Chondrocyte (in vitro differentiated cells): ENCODE results near the gene ATG7. TPM values are rescaled to one million over a fixed set of nuclear protein-coding genes. Genes with fewer than 3 reads are reported as not detected.

ENCODE experiments used
- DNase-seq: peaks from one replicate; pipeline ENCODE4 v3.0.0; 2021; ENCODE audit warnings: mixed read lengths, low spot score
- H3K27ac Mint-ChIP-seq: one replicate; pipeline ENCODE4 v1.8.0; 2021; ENCODE audit warnings: mild to moderate bottlenecking, moderate library complexity, mixed read lengths; ENCODE audit not compliant: unreplicated experiment
- H3K27me3 Mint-ChIP-seq: 2 replicates; pipeline ENCODE4 v1.8.0; 2021; ENCODE audit warnings: low read depth, mixed read lengths
- H3K36me3 Mint-ChIP-seq: 2 replicates; pipeline ENCODE4 v1.8.0; 2021; ENCODE audit warnings: low read depth, mixed read lengths
- H3K4me1 Mint-ChIP-seq: 2 replicates; pipeline ENCODE4 v1.8.0; 2021; ENCODE audit warnings: low read depth, mild to moderate bottlenecking, mixed read lengths
- H3K4me3 Mint-ChIP-seq: one replicate; pipeline ENCODE4 v1.8.0; 2021; ENCODE audit warnings: mild to moderate bottlenecking, moderate library complexity, mixed read lengths; ENCODE audit not compliant: unreplicated experiment
- H3K9me3 Mint-ChIP-seq: 2 replicates; pipeline ENCODE4 v1.8.0; 2021; ENCODE audit warnings: low read depth, mixed read lengths
- CTCF ChIP-seq: fragments of 200-600 bp; sonication (generic); IDR thresholded peaks from 2 replicates; pipeline ENCODE4 v1.5.0; 2021; ENCODE audit warnings: antibody characterized with exemption, mild to moderate bottlenecking, moderate library complexity
- total RNA-seq: library from RNA; stranded (reverse); gene quantifications from 3 replicates; pipeline ENCODE4 v1.2.1, GENCODE V29; 2021

Gene ATG7
- total RNA-seq, 1 donor from 2014 or later = 27.4 TPM

DNA sequence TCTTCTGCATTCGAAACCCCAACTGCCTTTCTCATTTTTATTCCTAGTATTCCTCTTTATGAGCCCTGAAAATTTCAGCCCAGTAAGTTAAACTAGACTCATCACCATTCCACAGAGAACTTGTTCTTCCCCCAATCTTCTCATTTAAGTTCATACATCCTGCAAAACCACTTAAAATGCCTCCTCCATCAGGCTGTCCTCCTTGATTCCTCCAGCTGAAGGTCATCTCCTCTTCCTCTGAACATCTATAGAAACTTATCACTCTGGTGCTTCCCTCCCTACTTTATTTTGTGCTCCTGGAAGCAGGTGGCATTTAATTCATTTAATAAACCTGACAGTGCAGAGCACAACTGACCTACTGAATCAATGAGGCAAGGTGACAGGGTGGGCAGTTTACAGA is 333.2 kb downstream of the ATG7 start:
- H3K27ac Mint-ChIP-seq = peak overlapping the region; percentile 99
- H3K9me3 Mint-ChIP-seq = no peaks in the 10 kb centered on the region
- H3K27me3 Mint-ChIP-seq = no peaks in the 10 kb centered on the region
- DNase-seq = no peak
- peaks cover 98% of the 10 kb centered on the region for H3K4me1 Mint-ChIP-seq
- peaks cover 16% of the 10 kb centered on the region for H3K36me3 Mint-ChIP-seq
- H3K4me3 Mint-ChIP-seq = no peak overlapping the region
- TF ChIP-seq CTCF = no peak

- Mint-ChIP-seq H3K27me3 (no peaks in the 10 kb centered on the region), H3K27ac (peak overlapping the region; percentile 99), H3K4me1 (peaks cover 98% of the 10 kb centered on the region), H3K9me3 (no peaks in the 10 kb centered on the region), H3K4me3 (no peak overlapping the region), H3K36me3 (peaks cover 12% of the 10 kb centered on the region)
- no peak for TF ChIP-seq CTCF
- no peak for DNase-seq
These were observed 334.0 kb downstream of the ATG7 start for GRCh38 chr3:11606090-11606784.

DNA sequence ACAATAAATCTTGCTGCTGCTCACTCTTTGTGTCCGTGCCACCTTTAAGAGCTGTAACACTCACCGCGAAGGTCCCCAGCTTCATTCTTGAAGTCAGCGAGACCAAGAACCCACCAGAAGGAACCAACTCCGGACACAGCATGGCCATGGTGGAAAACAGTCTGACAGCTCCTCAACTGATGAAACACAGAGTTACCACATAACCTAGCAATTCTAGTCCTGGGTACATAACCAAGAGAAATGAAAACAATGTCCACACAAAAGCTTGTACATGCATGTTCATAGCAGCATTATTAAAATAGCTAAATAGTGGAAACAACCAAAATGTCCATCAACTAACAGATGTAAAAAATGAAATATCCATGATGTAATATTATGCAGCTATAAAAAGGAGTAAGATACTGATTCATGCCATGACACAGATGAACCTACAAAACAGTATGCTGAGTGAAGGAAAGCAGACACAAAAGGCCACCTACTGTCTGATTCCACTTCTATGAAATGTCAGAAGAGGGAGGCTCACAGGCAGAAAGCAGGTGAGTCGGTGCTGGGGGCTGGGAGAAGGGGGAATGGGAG is 334.8 kb downstream of the ATG7 start:
- Mint-ChIP-seq H3K27me3 (no peaks in the 10 kb centered on the region), H3K27ac (peak overlapping the region; percentile 99), H3K4me3 (no peak overlapping the region), H3K36me3 (peaks cover 12% of the 10 kb centered on the region), H3K9me3 (no peaks in the 10 kb centered on the region), H3K4me1 (peaks cover 98% of the 10 kb centered on the region)
- DNase-seq = no peak
- no peak for TF ChIP-seq CTCF

Other genes starting within 250 kb of the ATG7 start
- gene HRH1, start 117.9 kb upstream of the ATG7 start, total RNA-seq = 30.1 to 32.0 TPM (median 30.8 TPM) in 3 replicates